ENCODE measurements around the gene DUOXA2. TPM values are rescaled to one million over a fixed set of nuclear protein-coding genes. Genes with fewer than 3 reads are reported as not detected.

Gene DUOXA2
- total RNA-seq, 1 donor from 2014 or later = not detected

DNA sequence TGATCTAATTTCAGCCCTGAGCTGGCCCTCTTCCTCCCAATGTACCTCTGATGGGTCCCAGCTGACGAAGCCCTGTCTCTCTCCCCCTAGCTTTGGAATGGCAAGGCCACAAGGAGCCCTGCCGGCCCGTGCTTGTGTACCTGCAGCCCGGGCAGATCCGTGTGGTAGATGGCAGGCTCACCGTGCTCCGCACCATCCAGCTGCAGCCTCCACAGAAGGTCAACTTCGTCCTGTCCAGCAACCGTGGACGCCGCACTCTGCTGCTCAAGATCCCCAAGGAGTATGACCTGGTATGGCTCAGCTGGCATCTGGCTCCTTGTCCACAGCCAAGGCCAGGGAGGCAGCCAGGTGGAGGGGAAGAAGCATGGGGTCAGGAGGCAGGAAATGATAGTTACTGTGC, 29.8 kb downstream of the DUOXA2 start:
- Mint-ChIP-seq H3K9me3 (no peaks in the 10 kb centered on the region), H3K4me3 (no peak overlapping the region), H3K27ac (ENCODE audit: unreplicated experiment) (no peak overlapping the region), H3K4me1 (no peaks in the 10 kb centered on the region), H3K27me3 (ENCODE audit: low read depth) (peaks cover 7% of the 10 kb centered on the region), H3K36me3 (ENCODE audit: low read depth) (no peaks in the 10 kb centered on the region)
- TF ChIP-seq, protein P1, sequence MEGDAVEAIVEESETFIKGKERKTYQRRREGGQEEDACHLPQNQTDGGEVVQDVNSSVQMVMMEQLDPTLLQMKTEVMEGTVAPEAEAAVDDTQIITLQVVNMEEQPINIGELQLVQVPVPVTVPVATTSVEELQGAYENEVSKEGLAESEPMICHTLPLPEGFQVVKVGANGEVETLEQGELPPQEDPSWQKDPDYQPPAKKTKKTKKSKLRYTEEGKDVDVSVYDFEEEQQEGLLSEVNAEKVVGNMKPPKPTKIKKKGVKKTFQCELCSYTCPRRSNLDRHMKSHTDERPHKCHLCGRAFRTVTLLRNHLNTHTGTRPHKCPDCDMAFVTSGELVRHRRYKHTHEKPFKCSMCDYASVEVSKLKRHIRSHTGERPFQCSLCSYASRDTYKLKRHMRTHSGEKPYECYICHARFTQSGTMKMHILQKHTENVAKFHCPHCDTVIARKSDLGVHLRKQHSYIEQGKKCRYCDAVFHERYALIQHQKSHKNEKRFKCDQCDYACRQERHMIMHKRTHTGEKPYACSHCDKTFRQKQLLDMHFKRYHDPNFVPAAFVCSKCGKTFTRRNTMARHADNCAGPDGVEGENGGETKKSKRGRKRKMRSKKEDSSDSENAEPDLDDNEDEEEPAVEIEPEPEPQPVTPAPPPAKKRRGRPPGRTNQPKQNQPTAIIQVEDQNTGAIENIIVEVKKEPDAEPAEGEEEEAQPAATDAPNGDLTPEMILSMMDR (conservative IDR thresholded peaks at IDR 0.05) = no peak
- no peak for DNase-seq (ENCODE audit: low read depth, low spot score)

DNA sequence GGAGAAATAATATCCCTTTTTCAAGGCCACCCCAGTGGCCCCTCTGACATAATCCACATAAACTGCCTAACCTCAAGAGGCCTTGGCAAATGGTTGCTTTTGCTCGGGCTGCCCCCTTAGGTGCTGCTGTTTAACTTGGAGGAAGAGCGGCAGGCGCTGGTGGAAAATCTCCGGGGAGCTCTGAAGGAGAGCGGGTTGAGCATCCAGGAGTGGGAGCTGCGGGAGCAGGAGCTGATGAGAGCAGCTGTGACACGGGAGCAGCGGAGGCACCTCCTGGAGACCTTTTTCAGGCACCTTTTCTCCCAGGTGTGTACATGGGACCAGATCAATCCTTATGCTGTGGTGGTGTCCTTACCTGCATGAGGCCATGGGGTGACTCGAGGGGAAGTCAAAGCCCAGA, 30.6 kb downstream of the DUOXA2 start:
- Mint-ChIP-seq H3K9me3 (no peaks in the 10 kb centered on the region), H3K4me1 (no peaks in the 10 kb centered on the region), H3K27ac (ENCODE audit: unreplicated experiment) (no peak overlapping the region), H3K4me3 (no peak overlapping the region), H3K36me3 (ENCODE audit: low read depth) (no peaks in the 10 kb centered on the region), H3K27me3 (ENCODE audit: low read depth) (peaks cover 7% of the 10 kb centered on the region)
- DNase-seq (ENCODE audit: low read depth, low spot score) = no peak
- TF ChIP-seq, protein P1 (conservative IDR thresholded peaks at IDR 0.05) = no peak

DNA sequence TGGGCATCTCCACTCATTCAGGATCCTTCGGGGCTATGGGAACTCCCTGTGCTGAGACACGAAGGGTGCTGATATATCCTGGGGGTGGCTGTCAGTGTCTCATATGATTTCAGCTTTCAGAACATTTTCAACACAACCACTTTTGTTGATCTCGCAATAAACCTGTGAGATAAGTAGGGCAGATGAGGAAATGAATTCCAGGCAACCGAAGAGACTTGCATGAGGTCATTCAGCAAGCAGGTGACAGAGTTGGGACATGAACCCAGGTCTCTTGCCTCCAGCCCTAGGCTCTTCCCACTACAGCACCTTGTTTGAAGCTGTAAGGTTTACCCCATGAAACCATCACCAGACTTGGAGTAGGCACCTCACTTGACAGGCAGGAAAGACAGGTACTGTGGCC, 32.3 kb downstream of the DUOXA2 start:
- TF ChIP-seq, protein P1 (conservative IDR thresholded peaks at IDR 0.05) = no peak
- DNase-seq (ENCODE audit: low read depth, low spot score) = no peak
- Mint-ChIP-seq H3K36me3 (ENCODE audit: low read depth) (no peaks in the 10 kb centered on the region), H3K4me1 (no peaks in the 10 kb centered on the region), H3K27me3 (ENCODE audit: low read depth) (peaks cover 7% of the 10 kb centered on the region), H3K27ac (ENCODE audit: unreplicated experiment) (no peak overlapping the region), H3K9me3 (no peaks in the 10 kb centered on the region), H3K4me3 (no peak overlapping the region)

DNA sequence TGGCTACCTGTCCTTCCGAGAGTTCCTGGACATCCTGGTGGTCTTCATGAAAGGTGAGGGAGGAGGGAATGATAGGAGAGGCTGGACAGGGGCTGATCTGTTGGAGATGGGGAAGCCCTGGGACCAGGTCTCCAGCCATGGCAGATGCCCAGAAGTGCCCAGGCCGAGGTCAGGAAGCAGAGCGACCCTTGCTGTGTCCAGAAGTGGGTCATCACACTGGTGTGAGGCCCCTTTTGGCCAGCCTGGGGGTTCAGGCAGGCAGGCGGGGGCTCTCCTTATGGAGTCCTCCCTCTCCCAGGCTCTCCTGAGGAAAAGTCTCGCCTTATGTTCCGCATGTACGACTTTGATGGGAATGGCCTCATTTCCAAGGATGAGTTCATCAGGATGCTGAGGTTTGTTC, 33.5 kb downstream of the DUOXA2 start:
- no peak overlapping the region for H3K4me3 Mint-ChIP-seq
- no peaks in the 10 kb centered on the region for H3K9me3 Mint-ChIP-seq
- no peaks in the 10 kb centered on the region for H3K4me1 Mint-ChIP-seq
- TF ChIP-seq, protein P1 (conservative IDR thresholded peaks at IDR 0.05) = no peak
- H3K27me3 Mint-ChIP-seq (ENCODE audit: low read depth) = peaks cover 7% of the 10 kb centered on the region
- H3K27ac Mint-ChIP-seq (ENCODE audit: unreplicated experiment) = no peak overlapping the region
- H3K36me3 Mint-ChIP-seq (ENCODE audit: low read depth) = no peaks in the 10 kb centered on the region
- DNase-seq (ENCODE audit: low read depth, low spot score) = no peak

DNA sequence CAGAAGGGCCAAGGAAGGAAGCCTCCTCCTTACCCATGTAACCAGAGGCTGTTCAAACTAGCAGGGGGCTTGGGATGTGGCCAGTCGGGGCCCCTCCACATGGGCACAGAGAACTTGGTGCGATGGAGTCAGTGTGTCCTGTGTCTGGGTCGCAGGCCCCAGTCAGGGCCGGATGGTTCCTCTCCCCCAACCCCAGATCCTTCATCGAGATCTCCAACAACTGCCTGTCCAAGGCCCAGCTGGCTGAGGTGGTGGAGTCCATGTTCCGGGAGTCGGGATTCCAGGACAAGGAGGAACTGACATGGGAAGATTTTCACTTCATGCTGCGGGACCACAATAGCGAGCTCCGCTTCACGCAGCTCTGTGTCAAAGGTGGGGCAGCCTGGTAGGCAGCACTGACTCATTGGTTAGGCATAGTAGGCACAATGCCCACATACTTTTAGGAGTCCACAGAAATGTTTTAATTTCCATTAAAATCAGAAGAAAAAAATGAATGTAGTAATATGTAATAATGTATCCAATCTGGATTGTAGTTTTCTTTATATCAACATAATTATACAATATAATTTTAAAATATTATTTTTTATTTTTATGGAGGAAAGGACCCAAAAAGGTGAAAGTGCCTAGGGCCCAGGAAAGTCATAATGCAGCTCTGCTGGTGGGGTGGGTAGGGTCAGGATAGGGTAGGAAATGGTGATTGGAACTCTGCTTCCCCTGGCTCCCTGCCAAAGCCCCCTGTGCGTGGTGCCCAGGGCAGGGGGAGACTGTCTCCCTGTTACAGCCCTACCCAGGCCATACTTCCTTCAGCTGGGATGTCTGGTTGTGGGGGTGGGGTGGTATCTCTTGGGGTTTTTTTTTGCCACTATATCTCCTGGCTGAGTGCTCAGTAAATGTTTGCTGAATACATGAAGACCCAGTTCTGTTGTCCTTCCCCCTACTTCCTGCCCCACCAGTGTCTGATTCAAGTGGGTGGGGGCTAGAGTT, 34.2 kb downstream of the DUOXA2 start:
- no peak overlapping the region for H3K4me3 Mint-ChIP-seq
- no peaks in the 10 kb centered on the region for H3K36me3 Mint-ChIP-seq (ENCODE audit: low read depth)
- peaks cover 7% of the 10 kb centered on the region for H3K27me3 Mint-ChIP-seq (ENCODE audit: low read depth)
- TF ChIP-seq, protein P1 (conservative IDR thresholded peaks at IDR 0.05) = no peak
- DNase-seq (ENCODE audit: low read depth, low spot score) = no peak
- H3K4me1 Mint-ChIP-seq = no peaks in the 10 kb centered on the region
- H3K9me3 Mint-ChIP-seq = no peaks in the 10 kb centered on the region
- no peak overlapping the region for H3K27ac Mint-ChIP-seq (ENCODE audit: unreplicated experiment)
